DND-41 (cell line): ENCODE data around the gene MGAT4C.

ENCODE experiments used
- CTCF ChIP-seq: IDR thresholded peaks from 2 replicates; pipeline ENCODE4 v1.5.1; 2012; ENCODE audit warnings: borderline replicate concordance, low read length, moderate library complexity, mild to moderate bottlenecking; ENCODE audit not compliant: poor library complexity, severe bottlenecking; ENCODE audit errors: extremely low read depth
- EZH2 ChIP-seq: IDR thresholded peaks from 3 replicates; pipeline ENCODE4 v1.6.1; 2012; ENCODE audit warnings: borderline replicate concordance, low read depth, mild to moderate bottlenecking, moderate library complexity, low read length, inconsistent platforms; ENCODE audit not compliant: severe bottlenecking

GRCh38 chr12:85947286-85947685, 308.9 kb downstream of the MGAT4C start:
- TF ChIP-seq CTCF (no peak), EZH2 (no peak)
